Parathyroid adenoma (tissue), 2 donors: ENCODE results near the gene RPS23.

Experiments used
- H2AFZ ChIP-seq: fragments of 300-600 bp; sonication (generic); one replicate; pipeline ENCODE4 v1.7.0; 2017; ENCODE audit warnings: antibody characterized with exemption, mild to moderate bottlenecking
- H3K27ac ChIP-seq: fragments of 300-600 bp; sonication (generic); one replicate; pipeline ENCODE4 v1.7.0; 2017
- H3K27me3 ChIP-seq: fragments of 300-600 bp; sonication (generic); one replicate; pipeline ENCODE4 v1.7.0; 2017; ENCODE audit warnings: low read length; ENCODE audit not compliant: control insufficient read depth, insufficient read depth
- H3K36me3 ChIP-seq: fragments of 300-600 bp; sonication (generic); one replicate; pipeline ENCODE4 v1.7.0; 2017; ENCODE audit warnings: low read length; ENCODE audit not compliant: control insufficient read depth, insufficient read depth
- H3K4me1 ChIP-seq: fragments of 300-600 bp; sonication (generic); one replicate; pipeline ENCODE4 v1.7.0; 2017; ENCODE audit warnings: control low read depth
- H3K4me2 ChIP-seq: fragments of 300-600 bp; sonication (generic); one replicate; pipeline ENCODE4 v1.7.0; 2017; ENCODE audit warnings: low read length
- H3K4me3 ChIP-seq: fragments of 300-600 bp; sonication (generic); one replicate; pipeline ENCODE4 v1.7.0; 2017; ENCODE audit warnings: low read depth, low read length
- H3K79me2 ChIP-seq: fragments of 300-600 bp; sonication (generic); one replicate; pipeline ENCODE4 v1.7.0; 2017; ENCODE audit warnings: control low read depth
- H3K9ac ChIP-seq: fragments of 300-600 bp; sonication (generic); one replicate; pipeline ENCODE4 v1.7.0; 2017; ENCODE audit warnings: mild to moderate bottlenecking
- H3K9me3 ChIP-seq: fragments of 300-600 bp; sonication (generic); one replicate; pipeline ENCODE4 v1.7.0; 2017; ENCODE audit warnings: low read length; ENCODE audit not compliant: control insufficient read depth
- TF ChIP-seq, protein P1 (sequence below): fragments of 300-600 bp; sonication (generic); IDR thresholded peaks from one replicate; pipeline ENCODE4 v1.7.0; 2017; ENCODE audit warnings: antibody characterized with exemption, mild to moderate bottlenecking
- donor health status: primary hyperparathyroidism.

Gene RPS23

DNA sequence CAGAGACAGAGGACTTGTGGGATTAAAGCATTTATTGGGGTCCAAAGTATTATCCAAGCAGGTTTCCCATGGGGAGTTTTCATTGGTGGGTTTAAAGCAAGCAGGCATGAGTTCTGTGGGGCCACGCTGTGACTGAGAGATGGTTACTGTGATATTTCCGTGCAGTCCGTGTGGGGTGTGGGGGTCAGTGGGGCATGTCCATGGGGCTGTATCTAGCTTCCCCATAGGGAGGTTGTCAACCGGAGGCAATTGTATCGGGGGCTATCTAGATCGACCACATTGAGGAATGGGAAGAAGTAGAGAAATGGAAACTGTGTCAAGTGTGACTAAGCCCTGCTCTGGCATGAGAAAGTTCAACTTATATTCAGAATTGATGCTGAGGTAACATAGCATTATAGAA is 7.1 kb upstream of the RPS23 start:
- H3K9me3 ChIP-seq: no peaks in the 10 kb centered on the region
- TF ChIP-seq, protein P1, sequence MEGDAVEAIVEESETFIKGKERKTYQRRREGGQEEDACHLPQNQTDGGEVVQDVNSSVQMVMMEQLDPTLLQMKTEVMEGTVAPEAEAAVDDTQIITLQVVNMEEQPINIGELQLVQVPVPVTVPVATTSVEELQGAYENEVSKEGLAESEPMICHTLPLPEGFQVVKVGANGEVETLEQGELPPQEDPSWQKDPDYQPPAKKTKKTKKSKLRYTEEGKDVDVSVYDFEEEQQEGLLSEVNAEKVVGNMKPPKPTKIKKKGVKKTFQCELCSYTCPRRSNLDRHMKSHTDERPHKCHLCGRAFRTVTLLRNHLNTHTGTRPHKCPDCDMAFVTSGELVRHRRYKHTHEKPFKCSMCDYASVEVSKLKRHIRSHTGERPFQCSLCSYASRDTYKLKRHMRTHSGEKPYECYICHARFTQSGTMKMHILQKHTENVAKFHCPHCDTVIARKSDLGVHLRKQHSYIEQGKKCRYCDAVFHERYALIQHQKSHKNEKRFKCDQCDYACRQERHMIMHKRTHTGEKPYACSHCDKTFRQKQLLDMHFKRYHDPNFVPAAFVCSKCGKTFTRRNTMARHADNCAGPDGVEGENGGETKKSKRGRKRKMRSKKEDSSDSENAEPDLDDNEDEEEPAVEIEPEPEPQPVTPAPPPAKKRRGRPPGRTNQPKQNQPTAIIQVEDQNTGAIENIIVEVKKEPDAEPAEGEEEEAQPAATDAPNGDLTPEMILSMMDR: no peak
- no peak overlapping the region for H2AFZ ChIP-seq
- H3K4me1 ChIP-seq: no peaks in the 10 kb centered on the region
- H3K4me3 ChIP-seq: no peak overlapping the region
- no peak overlapping the region for H3K4me2 ChIP-seq
- H3K9ac ChIP-seq: no peak overlapping the region
- H3K36me3 ChIP-seq: no peaks in the 10 kb centered on the region
- H3K27me3 ChIP-seq: no peaks in the 10 kb centered on the region
- no peaks in the 10 kb centered on the region for H3K79me2 ChIP-seq
- no peak overlapping the region for H3K27ac ChIP-seq

DNA sequence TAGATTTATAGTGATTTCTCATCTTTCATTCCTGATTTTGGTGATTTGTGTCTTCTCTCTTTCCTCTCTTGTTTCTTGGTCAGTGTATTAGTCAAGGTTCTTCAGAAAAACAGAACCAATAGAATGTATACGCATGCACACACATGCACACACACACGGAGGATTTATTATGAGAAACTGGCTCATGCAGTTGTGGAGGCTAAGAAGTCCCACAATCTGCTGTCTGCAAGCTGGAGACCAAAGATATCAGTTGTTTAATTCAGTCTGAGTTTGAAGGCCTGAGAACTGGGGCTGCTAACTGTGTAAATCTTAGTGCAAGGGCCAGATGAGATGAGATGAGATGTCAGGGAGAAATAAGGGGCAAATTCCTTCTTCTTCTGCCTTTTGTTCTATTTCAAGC is 5.7 kb upstream of the RPS23 start:
- H3K4me2 ChIP-seq: no peak overlapping the region
- no peak overlapping the region for H3K9ac ChIP-seq
- no peaks in the 10 kb centered on the region for H3K9me3 ChIP-seq
- no peaks in the 10 kb centered on the region for H3K79me2 ChIP-seq
- peaks cover 6% of the 10 kb centered on the region for H3K4me1 ChIP-seq
- H3K27ac ChIP-seq: no peak overlapping the region
- no peaks in the 10 kb centered on the region for H3K36me3 ChIP-seq
- H2AFZ ChIP-seq: no peak overlapping the region
- no peaks in the 10 kb centered on the region for H3K27me3 ChIP-seq
- TF ChIP-seq, protein P1: no peak
- no peak overlapping the region for H3K4me3 ChIP-seq

DNA sequence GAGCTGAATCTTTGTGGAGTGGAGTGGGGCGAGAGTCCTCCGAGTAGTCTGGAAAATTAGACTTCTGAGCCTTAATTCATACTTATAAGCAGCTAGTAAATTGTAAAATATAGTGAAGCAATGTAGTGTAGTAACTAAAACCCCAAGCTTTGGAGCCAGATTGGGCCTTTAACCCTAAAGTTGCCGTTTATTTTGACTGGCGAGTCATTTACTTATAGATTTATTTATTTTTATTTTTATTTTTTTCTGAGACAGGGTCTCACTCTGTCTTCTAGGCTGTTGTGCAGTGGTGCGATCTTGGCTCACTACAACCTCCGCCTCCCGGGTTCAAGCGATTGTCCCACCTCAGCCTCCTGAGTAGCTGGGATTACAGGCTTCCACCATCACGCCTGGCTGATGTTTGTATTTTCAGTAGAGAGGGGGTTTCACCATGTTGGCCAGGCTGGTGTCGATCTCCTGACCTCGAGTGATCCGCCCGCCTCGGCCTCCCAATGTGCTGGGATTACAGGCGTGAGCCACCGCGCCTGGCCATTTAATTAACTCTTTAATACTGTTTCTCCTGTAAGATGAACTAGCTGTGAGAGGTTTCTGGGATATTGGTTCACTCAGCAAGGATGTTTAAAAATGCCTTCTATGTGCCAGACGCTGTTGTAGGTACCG is 687 bp upstream of the RPS23 start:
- Histone ChIP-seq H3K27ac (peak overlapping the region; percentile 94), H3K27me3 (no peaks in the 10 kb centered on the region), H3K4me1 (peaks cover 6% of the 10 kb centered on the region), H3K9me3 (no peaks in the 10 kb centered on the region), H3K36me3 (no peaks in the 10 kb centered on the region), H3K4me2 (peak overlapping the region; percentile 88), H3K4me3 (peak overlapping the region; percentile 79), H3K9ac (peak overlapping the region; percentile 93), H3K79me2 (peaks cover 8% of the 10 kb centered on the region), H2AFZ (peak overlapping the region; percentile 91)
- TF ChIP-seq, protein P1: no peak

DNA sequence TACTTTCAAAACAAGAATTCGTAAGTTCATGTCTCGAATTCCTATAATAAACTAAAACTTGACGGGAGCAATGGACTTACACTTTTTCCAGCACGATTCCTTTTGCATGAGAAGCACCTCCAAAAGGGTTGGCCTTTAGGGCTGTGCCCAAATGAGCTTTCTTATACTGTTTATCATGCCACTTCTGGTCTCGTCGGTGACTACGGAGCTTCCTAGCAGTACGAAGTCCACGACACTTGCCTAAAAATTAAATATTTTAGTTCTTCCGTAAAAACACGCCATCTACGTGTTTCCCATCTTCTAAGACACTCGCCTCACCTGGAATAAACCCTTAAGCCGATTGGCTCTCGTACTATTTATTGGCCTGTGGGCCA is 554 bp downstream of the RPS23 start:
- peak overlapping the region; percentile 91 for H2AFZ ChIP-seq
- H3K4me3 ChIP-seq: peak overlapping the region; percentile 79
- no peaks in the 10 kb centered on the region for H3K36me3 ChIP-seq
- H3K4me1 ChIP-seq: peaks cover 6% of the 10 kb centered on the region
- H3K27ac ChIP-seq: peak overlapping the region; percentile 94
- peak overlapping the region; percentile 88 for H3K4me2 ChIP-seq
- TF ChIP-seq, protein P1: no peak
- peaks cover 8% of the 10 kb centered on the region for H3K79me2 ChIP-seq
- peak overlapping the region; percentile 93 for H3K9ac ChIP-seq
- H3K27me3 ChIP-seq: no peaks in the 10 kb centered on the region
- no peaks in the 10 kb centered on the region for H3K9me3 ChIP-seq
